ENCODE results near the gene TIMM17A.

DNA sequence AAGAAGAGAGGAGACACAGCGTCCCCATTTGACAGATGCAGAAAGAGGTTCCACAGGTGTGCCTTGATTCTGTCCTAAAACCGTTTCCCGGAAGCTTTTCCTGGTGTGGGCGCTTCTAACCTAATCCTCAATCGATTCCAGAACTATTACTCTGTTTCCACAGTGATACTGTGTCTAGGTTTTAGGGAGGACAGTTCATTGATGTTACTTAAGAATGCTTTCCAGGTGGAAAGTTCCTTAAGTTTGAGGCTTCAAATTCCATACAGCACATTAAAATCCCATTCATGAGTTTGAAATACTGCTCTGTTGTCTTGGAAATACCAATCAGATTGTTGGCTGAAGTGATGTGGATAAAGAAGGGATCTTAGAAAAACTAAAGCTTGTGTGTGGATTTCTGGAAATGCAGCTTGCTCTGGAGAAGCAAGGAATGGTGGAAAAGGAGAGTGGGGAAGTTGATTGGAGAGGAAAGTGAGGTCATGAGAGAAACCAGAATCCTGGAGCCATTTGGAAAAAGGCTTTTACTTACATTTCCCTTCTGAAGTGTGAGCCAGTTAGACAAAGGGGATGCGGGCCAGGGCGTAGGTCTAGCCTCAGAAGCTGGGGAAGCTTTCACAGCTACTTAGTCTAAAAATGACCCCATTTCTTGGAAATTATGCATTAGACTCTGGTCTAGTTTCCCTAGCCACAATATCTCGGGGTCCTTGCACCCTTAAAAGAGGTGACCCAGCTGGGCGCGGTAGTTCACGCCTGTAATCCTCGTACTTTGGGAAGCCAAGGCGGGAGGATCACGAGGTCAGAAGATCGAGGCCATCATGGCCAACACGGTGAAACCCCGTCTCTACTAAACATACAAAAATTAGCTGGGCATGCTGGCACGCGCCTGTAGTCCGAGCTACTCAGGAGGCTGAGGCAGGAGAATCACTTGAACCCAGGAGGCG is 61.8 kb downstream of the TIMM17A start:
- TF ChIP-seq EZH2 (IDR thresholded peaks at IDR 0.05; ENCODE audit: borderline replicate concordance, low read length), result no peak
- TF ChIP-seq, protein P1, sequence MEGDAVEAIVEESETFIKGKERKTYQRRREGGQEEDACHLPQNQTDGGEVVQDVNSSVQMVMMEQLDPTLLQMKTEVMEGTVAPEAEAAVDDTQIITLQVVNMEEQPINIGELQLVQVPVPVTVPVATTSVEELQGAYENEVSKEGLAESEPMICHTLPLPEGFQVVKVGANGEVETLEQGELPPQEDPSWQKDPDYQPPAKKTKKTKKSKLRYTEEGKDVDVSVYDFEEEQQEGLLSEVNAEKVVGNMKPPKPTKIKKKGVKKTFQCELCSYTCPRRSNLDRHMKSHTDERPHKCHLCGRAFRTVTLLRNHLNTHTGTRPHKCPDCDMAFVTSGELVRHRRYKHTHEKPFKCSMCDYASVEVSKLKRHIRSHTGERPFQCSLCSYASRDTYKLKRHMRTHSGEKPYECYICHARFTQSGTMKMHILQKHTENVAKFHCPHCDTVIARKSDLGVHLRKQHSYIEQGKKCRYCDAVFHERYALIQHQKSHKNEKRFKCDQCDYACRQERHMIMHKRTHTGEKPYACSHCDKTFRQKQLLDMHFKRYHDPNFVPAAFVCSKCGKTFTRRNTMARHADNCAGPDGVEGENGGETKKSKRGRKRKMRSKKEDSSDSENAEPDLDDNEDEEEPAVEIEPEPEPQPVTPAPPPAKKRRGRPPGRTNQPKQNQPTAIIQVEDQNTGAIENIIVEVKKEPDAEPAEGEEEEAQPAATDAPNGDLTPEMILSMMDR (IDR thresholded peaks at IDR 0.05; ENCODE audit: low read length), result no peak
